ENCODE measurements around the gene TSPAN14. TPM values are rescaled to one million over a fixed set of nuclear protein-coding genes. Genes with fewer than 3 reads are reported as not detected.

Gene TSPAN14
- total and polyA plus RNA-seq, 4 donors = 19.9 to 36.8 (median 27.3) TPM

DNA sequence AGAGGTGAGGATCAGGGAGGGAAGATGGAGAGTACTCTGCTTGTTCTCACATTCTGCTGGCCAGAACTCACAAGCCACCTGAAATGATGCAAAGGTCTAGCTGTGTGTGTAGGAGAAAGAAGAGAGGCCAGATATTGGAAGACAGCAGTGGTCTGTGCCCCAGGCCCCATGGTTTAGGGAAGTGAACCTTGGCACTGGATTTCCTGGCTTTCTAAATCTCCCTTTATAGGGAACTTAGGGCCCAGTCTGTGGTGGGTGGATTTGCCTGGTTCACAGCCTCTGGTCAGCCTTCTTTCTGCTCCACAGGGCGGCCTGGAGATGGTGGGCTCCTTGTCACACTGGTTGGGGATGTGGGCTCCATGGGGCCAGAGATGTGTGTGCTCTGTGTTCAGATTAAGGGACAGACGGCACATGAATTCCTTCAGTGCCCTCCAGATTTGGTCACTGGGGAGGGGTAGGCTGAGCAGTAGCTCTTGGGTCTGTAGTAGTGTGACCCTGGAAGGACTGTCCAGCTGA lies 74.1 kb downstream of the TSPAN14 start:
- Histone ChIP-seq H3K9me3 (ENCODE audit: control insufficient read depth in 4 of 4, low read length in 3 of 4) (no peaks in the 10 kb centered on the region), H3K27me3 (ENCODE audit: control insufficient read depth in 4 of 4, insufficient read depth in 4 of 4, low read length in 3 of 4) (no peaks in the 10 kb centered on the region), H3K36me3 (ENCODE audit: control insufficient read depth in 4 of 4, insufficient read depth in 3 of 4, low read depth in 1 of 4, low read length in 3 of 4) (no peaks in the 10 kb centered on the region), H3K27ac (ENCODE audit: low read depth in 1 of 2, low read length in 2 of 2) (no peak overlapping the region), H3K4me1 (ENCODE audit: control insufficient read depth in 4 of 4, insufficient read depth in 4 of 4, low read length in 3 of 4) (peaks cover 0 to 4% (median 2%) of the 10 kb centered on the region in 4 donors), H3K4me3 (ENCODE audit: low read depth in 1 of 3, low read length in 3 of 3) (no peak overlapping the region), H3K9ac (ENCODE audit: low read depth in 1 of 2, low read length in 2 of 2) (no peak overlapping the region)
- no peak for DNase-seq (ENCODE audit: low spot score)
- TF ChIP-seq GABPA (IDR thresholded peaks at IDR 0.05 in 1 of 2, conservative IDR thresholded peaks at IDR 0.05 in 1 of 2) (no peak), FOXA1 (IDR thresholded peaks at IDR 0.05) (no peak), SP1 (IDR thresholded peaks at IDR 0.05) (no peak), RAD21 (IDR thresholded peaks at IDR 0.05) (no peak), HNF4G (IDR thresholded peaks at IDR 0.05) (no peak), RXRA (IDR thresholded peaks at IDR 0.05) (no peak), JUND (IDR thresholded peaks at IDR 0.05) (no peak), HNF4A (conservative IDR thresholded peaks at IDR 0.05) (no peak), FOXA2 (IDR thresholded peaks at IDR 0.05) (no peak), EGR1 (IDR thresholded peaks at IDR 0.05; ENCODE audit: low read depth in 2 of 2) (no peak), NR2F2 (IDR thresholded peaks at IDR 0.05) (no peak), TAF1 (conservative IDR thresholded peaks at IDR 0.05) (no peak), YY1 (IDR thresholded peaks at IDR 0.05) (no peak)
- TF ChIP-seq, protein P1, sequence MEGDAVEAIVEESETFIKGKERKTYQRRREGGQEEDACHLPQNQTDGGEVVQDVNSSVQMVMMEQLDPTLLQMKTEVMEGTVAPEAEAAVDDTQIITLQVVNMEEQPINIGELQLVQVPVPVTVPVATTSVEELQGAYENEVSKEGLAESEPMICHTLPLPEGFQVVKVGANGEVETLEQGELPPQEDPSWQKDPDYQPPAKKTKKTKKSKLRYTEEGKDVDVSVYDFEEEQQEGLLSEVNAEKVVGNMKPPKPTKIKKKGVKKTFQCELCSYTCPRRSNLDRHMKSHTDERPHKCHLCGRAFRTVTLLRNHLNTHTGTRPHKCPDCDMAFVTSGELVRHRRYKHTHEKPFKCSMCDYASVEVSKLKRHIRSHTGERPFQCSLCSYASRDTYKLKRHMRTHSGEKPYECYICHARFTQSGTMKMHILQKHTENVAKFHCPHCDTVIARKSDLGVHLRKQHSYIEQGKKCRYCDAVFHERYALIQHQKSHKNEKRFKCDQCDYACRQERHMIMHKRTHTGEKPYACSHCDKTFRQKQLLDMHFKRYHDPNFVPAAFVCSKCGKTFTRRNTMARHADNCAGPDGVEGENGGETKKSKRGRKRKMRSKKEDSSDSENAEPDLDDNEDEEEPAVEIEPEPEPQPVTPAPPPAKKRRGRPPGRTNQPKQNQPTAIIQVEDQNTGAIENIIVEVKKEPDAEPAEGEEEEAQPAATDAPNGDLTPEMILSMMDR (IDR thresholded peaks at IDR 0.05; ENCODE audit: low read depth, low read length, missing input control) = no peak
- TF ChIP-seq, protein P2, sequence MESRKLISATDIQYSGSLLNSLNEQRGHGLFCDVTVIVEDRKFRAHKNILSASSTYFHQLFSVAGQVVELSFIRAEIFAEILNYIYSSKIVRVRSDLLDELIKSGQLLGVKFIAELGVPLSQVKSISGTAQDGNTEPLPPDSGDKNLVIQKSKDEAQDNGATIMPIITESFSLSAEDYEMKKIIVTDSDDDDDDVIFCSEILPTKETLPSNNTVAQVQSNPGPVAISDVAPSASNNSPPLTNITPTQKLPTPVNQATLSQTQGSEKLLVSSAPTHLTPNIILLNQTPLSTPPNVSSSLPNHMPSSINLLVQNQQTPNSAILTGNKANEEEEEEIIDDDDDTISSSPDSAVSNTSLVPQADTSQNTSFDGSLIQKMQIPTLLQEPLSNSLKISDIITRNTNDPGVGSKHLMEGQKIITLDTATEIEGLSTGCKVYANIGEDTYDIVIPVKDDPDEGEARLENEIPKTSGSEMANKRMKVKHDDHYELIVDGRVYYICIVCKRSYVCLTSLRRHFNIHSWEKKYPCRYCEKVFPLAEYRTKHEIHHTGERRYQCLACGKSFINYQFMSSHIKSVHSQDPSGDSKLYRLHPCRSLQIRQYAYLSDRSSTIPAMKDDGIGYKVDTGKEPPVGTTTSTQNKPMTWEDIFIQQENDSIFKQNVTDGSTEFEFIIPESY (IDR thresholded peaks at IDR 0.05) = no peak
- TF ChIP-seq, protein P3, sequence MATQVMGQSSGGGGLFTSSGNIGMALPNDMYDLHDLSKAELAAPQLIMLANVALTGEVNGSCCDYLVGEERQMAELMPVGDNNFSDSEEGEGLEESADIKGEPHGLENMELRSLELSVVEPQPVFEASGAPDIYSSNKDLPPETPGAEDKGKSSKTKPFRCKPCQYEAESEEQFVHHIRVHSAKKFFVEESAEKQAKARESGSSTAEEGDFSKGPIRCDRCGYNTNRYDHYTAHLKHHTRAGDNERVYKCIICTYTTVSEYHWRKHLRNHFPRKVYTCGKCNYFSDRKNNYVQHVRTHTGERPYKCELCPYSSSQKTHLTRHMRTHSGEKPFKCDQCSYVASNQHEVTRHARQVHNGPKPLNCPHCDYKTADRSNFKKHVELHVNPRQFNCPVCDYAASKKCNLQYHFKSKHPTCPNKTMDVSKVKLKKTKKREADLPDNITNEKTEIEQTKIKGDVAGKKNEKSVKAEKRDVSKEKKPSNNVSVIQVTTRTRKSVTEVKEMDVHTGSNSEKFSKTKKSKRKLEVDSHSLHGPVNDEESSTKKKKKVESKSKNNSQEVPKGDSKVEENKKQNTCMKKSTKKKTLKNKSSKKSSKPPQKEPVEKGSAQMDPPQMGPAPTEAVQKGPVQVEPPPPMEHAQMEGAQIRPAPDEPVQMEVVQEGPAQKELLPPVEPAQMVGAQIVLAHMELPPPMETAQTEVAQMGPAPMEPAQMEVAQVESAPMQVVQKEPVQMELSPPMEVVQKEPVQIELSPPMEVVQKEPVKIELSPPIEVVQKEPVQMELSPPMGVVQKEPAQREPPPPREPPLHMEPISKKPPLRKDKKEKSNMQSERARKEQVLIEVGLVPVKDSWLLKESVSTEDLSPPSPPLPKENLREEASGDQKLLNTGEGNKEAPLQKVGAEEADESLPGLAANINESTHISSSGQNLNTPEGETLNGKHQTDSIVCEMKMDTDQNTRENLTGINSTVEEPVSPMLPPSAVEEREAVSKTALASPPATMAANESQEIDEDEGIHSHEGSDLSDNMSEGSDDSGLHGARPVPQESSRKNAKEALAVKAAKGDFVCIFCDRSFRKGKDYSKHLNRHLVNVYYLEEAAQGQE (IDR thresholded peaks at IDR 0.05) = no peak
- TF ChIP-seq, protein P4, sequence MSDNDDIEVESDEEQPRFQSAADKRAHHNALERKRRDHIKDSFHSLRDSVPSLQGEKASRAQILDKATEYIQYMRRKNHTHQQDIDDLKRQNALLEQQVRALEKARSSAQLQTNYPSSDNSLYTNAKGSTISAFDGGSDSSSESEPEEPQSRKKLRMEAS (IDR thresholded peaks at IDR 0.05) = no peak
- WGBS = 90% methylated on average over 2 of the region's 2 CpGs

DNA sequence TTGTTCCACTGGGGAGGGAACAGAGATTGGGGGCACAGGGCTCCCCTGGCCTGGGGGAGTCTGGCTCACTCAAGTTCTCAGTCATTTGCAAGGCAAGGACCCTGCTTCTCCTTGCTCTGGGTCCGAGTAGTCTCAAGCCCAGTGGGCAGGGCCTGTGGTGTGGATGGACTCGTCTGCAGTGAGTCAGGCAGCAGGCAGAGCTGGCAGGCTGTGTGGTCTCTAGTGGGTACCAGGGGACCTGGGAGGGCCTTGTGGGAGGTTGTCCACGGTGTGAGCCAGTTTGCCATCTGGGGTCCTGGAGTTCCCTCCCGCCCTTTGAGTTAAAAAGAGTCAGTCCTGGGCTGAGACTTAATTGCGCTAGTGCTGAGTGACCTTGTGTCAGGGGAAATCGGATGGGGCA lies 74.8 kb downstream of the TSPAN14 start:
- peaks cover 0 to 4% (median 2%) of the 10 kb centered on the region in 4 donors for H3K4me1 ChIP-seq (ENCODE audit: control insufficient read depth in 4 of 4, insufficient read depth in 4 of 4, low read length in 3 of 4)
- 88% methylated on average over 6 of the region's 6 CpGs for WGBS
- H3K9ac ChIP-seq (ENCODE audit: low read depth in 1 of 2, low read length in 2 of 2) = no peak overlapping the region
- DNase-seq (ENCODE audit: low spot score) = no peak
- no peaks in the 10 kb centered on the region for H3K9me3 ChIP-seq (ENCODE audit: control insufficient read depth in 4 of 4, low read length in 3 of 4)
- no peaks in the 10 kb centered on the region for H3K27me3 ChIP-seq (ENCODE audit: control insufficient read depth in 4 of 4, insufficient read depth in 4 of 4, low read length in 3 of 4)
- no peaks in the 10 kb centered on the region for H3K36me3 ChIP-seq (ENCODE audit: control insufficient read depth in 4 of 4, insufficient read depth in 3 of 4, low read depth in 1 of 4, low read length in 3 of 4)
- H3K27ac ChIP-seq (ENCODE audit: low read depth in 1 of 2, low read length in 2 of 2) = no peak overlapping the region
- no peak overlapping the region for H3K4me3 ChIP-seq (ENCODE audit: low read depth in 1 of 3, low read length in 3 of 3)
- TF ChIP-seq TAF1 (conservative IDR thresholded peaks at IDR 0.05) (no peak), FOXA2 (IDR thresholded peaks at IDR 0.05) (no peak), NR2F2 (IDR thresholded peaks at IDR 0.05) (no peak), SP1 (IDR thresholded peaks at IDR 0.05) (no peak), YY1 (IDR thresholded peaks at IDR 0.05) (no peak), GABPA (IDR thresholded peaks at IDR 0.05 in 1 of 2, conservative IDR thresholded peaks at IDR 0.05 in 1 of 2) (no peak), RAD21 (IDR thresholded peaks at IDR 0.05) (no peak), HNF4A (conservative IDR thresholded peaks at IDR 0.05) (no peak)
- TF ChIP-seq, protein P3 (IDR thresholded peaks at IDR 0.05) = no peak
- TF ChIP-seq, protein P5, sequence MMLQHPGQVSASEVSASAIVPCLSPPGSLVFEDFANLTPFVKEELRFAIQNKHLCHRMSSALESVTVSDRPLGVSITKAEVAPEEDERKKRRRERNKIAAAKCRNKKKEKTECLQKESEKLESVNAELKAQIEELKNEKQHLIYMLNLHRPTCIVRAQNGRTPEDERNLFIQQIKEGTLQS (IDR thresholded peaks at IDR 0.05) = no peak
- TF ChIP-seq, protein P4 (IDR thresholded peaks at IDR 0.05) = no peak
